Lower lobe of right lung (tissue), 2 donors: Measurements from ENCODE around the gene DCAF10. TPM values are rescaled to one million over a fixed set of nuclear protein-coding genes. Genes with fewer than 3 reads are reported as not detected.
"Not testable (repeated sequence)": the region's sequence is repeated elsewhere in the genome, so short reads cannot be mapped to it uniquely, and the experiment has no call there.

Source experiments
- ATAC-seq, 2 donors: fragments of 200-7000 bp; cut with Tn5 transposase; one replicate each; pipeline ENCODE4 v1.9.1; 2020 to 2022; ENCODE audit warnings: mild to moderate bottlenecking in 2 of 2, moderate library complexity in 2 of 2
- DNase-seq: peaks from one replicate; pipeline ENCODE4 v3.0.0-alpha.2; 2020
- H3K27ac ChIP-seq: fragments of 200-600 bp; one replicate; pipeline ENCODE4 v1.8.0; 2022
- H3K27me3 ChIP-seq: fragments of 200-600 bp; one replicate; pipeline ENCODE4 v1.8.0; 2022; ENCODE audit warnings: low read depth
- H3K36me3 ChIP-seq: fragments of 200-600 bp; one replicate; pipeline ENCODE4 v1.8.0; 2022; ENCODE audit warnings: mild to moderate bottlenecking
- H3K4me1 ChIP-seq: fragments of 200-600 bp; one replicate; pipeline ENCODE4 v1.8.0; 2022
- H3K4me3 ChIP-seq: fragments of 200-600 bp; one replicate; pipeline ENCODE4 v1.8.0; 2022; ENCODE audit warnings: mild to moderate bottlenecking
- H3K9me3 ChIP-seq: fragments of 200-600 bp; one replicate; pipeline ENCODE4 v1.8.0; 2022
- CTCF ChIP-seq: fragments of 200-600 bp; IDR thresholded peaks from one replicate; pipeline ENCODE4 v1.8.0; 2022; ENCODE audit warnings: antibody characterized with exemption, mild to moderate bottlenecking
- intact Hi-C: fragments of 100-400 bp; cut with DNase I; formaldehyde crosslinking; loops from one replicate; pipeline ENCODE4 v1.11.0; 2022
- total RNA-seq: library from RNA; stranded (reverse); fragmentation: NEBNext Ultra II Directional; extraction: Animal tissue kit (Norgen Biotek cat#: 25700); gene quantifications from one replicate; pipeline ENCODE4 v1.2.1, GENCODE V29; 2021
- donor health status: DM: no; HTN: yes; CAD: no; lungs with severe emphysema.

DCAF10 gene
- total RNA-seq, 1 donor from 2014 or later, result 24.1 TPM

- peaks cover 39% of the 10 kb centered on the region for H3K36me3 ChIP-seq
- no peak for ATAC-seq
These were observed 80.4 kb downstream of the DCAF10 start for GRCh38 chr9:37880916-37881479.

GRCh38 chr9:37887977-37888583 lies 87.5 kb downstream of the DCAF10 start:
- H3K9me3 ChIP-seq, H3K4me1 ChIP-seq, H3K4me3 ChIP-seq, H3K27ac ChIP-seq, DNase-seq, ATAC-seq, H3K27me3 ChIP-seq, intact Hi-C loops: not testable (repeated sequence)
- H3K36me3 ChIP-seq, result peaks cover 37% of the 10 kb centered on the region

More at GRCh38 chr9:37880916-37881479, 80.4 kb downstream of the DCAF10 start:
- no peaks in the 10 kb centered on the region for H3K4me1 ChIP-seq
- no peak overlapping the region for H3K27ac ChIP-seq
- no peak for DNase-seq
- H3K27me3 ChIP-seq, result no peaks in the 10 kb centered on the region
- no peaks in the 10 kb centered on the region for H3K9me3 ChIP-seq
- TF ChIP-seq CTCF, result no peak
- intact Hi-C loops, result no loop called here
- H3K4me3 ChIP-seq, result no peak overlapping the region

GRCh38 chr9:37889536-37889935 lies 88.9 kb downstream of the DCAF10 start:
- DNase-seq (no peak), ATAC-seq (no peak)
- intact Hi-C loops, result no loop called here
- no peak overlapping the region for H3K4me3 ChIP-seq
- no peak overlapping the region for H3K27ac ChIP-seq
- H3K27me3 ChIP-seq, result no peaks in the 10 kb centered on the region
- H3K9me3 ChIP-seq, result no peaks in the 10 kb centered on the region
- peaks cover 51% of the 10 kb centered on the region for H3K36me3 ChIP-seq
- H3K4me1 ChIP-seq, result no peaks in the 10 kb centered on the region
- TF ChIP-seq CTCF, result no peak

GRCh38 chr9:37891042-37891441 lies 90.4 kb downstream of the DCAF10 start:
- H3K4me1 ChIP-seq, DNase-seq, intact Hi-C loops, H3K4me3 ChIP-seq, H3K9me3 ChIP-seq, H3K27me3 ChIP-seq, ATAC-seq, H3K27ac ChIP-seq: not testable (repeated sequence)
- H3K36me3 ChIP-seq, result peaks cover 59% of the 10 kb centered on the region

- peaks cover 65% of the 10 kb centered on the region for H3K36me3 ChIP-seq
These were observed 91.5 kb downstream of the DCAF10 start for GRCh38 chr9:37892063-37892462.

GRCh38 chr9:37897665-37898064 lies 97.1 kb downstream of the DCAF10 start:
- H3K36me3 ChIP-seq, result peaks cover 69% of the 10 kb centered on the region
- intact Hi-C loops, result no loop called here

More at GRCh38 chr9:37892063-37892462, 91.5 kb downstream of the DCAF10 start:
- no peak for ATAC-seq
- H3K27me3 ChIP-seq, result no peaks in the 10 kb centered on the region
- intact Hi-C loops, result no loop called here
- H3K4me3 ChIP-seq, result no peak overlapping the region
- no peak for DNase-seq
- H3K4me1 ChIP-seq, result no peaks in the 10 kb centered on the region
- no peak for TF ChIP-seq CTCF
- no peaks in the 10 kb centered on the region for H3K9me3 ChIP-seq
- H3K27ac ChIP-seq, result no peak overlapping the region

More at GRCh38 chr9:37897665-37898064, 97.1 kb downstream of the DCAF10 start:
- Histone ChIP-seq H3K9me3 (no peaks in the 10 kb centered on the region), H3K4me3 (no peak overlapping the region), H3K27ac (no peak overlapping the region), H3K27me3 (no peaks in the 10 kb centered on the region), H3K4me1 (peaks cover 12% of the 10 kb centered on the region)
- DNase-seq (no peak), ATAC-seq (no peak)
- no peak for TF ChIP-seq CTCF
